ENCODE measurements around the gene ELK3. TPM values are rescaled to one million over a fixed set of nuclear protein-coding genes. Genes with fewer than 3 reads are reported as not detected.

ELK3 gene
- total RNA-seq, 2 donors from 2014 or later = 15.1 to 16.3 TPM

DNA sequence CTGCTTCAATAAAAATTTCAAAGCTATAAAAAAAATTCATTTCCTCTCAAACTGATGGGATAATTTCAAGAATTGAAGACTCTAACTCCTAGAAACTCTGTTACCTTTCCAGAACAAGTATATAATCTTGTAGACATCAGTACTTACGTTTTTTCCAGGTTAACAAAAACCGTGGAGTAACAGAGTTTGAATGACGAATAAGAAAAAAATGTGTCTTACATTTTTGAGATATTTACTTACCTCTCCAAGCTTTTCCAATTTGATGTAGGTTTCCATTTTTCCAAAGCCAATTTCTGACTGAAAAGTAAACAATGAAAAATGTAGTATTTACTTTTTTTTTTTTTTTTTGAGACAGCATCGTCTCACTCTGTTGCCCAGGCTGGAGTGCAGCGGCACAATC lies 105.9 kb downstream of the ELK3 start:
- DNase-seq (ENCODE audit: low spot score) = no peak
- H3K36me3 ChIP-seq = no peaks in the 10 kb centered on the region

GRCh38 chr12:96301732-96302131 lies 107.6 kb downstream of the ELK3 start:
- Histone ChIP-seq H3K9me3 (no peaks in the 10 kb centered on the region), H3K27ac (no peak overlapping the region), H3K36me3 (no peaks in the 10 kb centered on the region), H3K27me3 (no peaks in the 10 kb centered on the region), H3K4me1 (peaks cover 0 to 3% of the 10 kb centered on the region in 2 donors), H3K4me3 (no peak overlapping the region)
- TF ChIP-seq CTCF (IDR thresholded peaks at IDR 0.05) = no peak
- DNase-seq (ENCODE audit: low spot score) = no peak

More for the DNA sequence above, 105.9 kb downstream of the ELK3 start:
- no peaks in the 10 kb centered on the region for H3K9me3 ChIP-seq
- no peak for TF ChIP-seq CTCF (IDR thresholded peaks at IDR 0.05)
- H3K4me3 ChIP-seq = no peak overlapping the region
- peaks cover 0 to 3% of the 10 kb centered on the region in 2 donors for H3K4me1 ChIP-seq
- H3K27me3 ChIP-seq = no peaks in the 10 kb centered on the region
- no peak overlapping the region for H3K27ac ChIP-seq

DNA sequence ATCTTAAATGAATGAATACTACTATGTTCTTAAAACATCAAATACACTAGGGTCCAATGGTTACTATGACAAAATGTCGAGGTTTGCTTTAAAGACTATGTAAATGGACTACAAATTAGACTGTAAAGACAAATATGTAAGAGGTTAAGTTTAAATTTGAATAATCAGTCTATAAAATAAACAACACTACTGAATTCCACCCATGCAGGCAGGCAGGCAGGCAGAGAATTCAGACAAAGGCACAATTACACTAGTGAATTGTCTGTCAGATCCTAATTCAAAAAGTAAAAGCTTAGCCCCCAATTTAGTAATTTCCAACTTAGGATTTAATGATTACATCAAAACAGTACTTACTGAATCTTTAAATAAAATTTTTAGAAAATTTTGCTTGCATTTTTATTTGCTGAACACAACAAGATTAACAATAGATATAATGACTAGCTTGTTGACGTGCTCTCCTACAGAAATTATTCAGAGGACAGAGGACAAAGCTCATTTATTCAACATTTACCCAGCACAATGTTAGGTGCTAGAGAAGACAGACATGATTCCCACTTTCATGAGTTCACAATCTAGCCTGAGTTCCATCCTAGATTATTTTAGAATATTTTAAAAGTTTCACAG lies 108.6 kb downstream of the ELK3 start:
- Histone ChIP-seq H3K36me3 (no peaks in the 10 kb centered on the region), H3K4me3 (no peak overlapping the region), H3K4me1 (peaks cover 0 to 3% of the 10 kb centered on the region in 2 donors), H3K27me3 (no peaks in the 10 kb centered on the region), H3K9me3 (no peaks in the 10 kb centered on the region), H3K27ac (no peak overlapping the region)
- no peak for DNase-seq (ENCODE audit: low spot score)
- no peak for TF ChIP-seq CTCF (IDR thresholded peaks at IDR 0.05)

DNA sequence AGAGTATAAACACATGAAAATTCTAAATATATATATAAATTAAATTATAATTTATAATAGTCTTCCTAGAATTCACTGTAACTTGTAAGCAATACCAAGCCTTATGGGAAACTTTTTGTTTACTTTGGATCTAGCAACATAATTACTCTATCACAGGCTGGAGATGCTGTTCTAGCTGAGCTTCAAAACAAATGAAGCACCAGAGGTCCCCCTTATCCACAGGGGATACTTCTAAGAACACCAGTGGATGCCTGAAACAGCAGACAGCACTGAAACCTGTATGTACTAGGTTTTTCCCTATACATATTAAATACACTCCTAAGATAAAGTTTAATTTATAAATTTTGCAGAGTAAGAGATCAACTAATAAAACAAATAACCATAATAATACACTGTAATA lies 109.5 kb downstream of the ELK3 start:
- peak in 1 of 2 donors; percentile 23 for TF ChIP-seq CTCF (IDR thresholded peaks at IDR 0.05)
- no peak overlapping the region for H3K27ac ChIP-seq
- peaks cover 0 to 3% of the 10 kb centered on the region in 2 donors for H3K4me1 ChIP-seq

DNA sequence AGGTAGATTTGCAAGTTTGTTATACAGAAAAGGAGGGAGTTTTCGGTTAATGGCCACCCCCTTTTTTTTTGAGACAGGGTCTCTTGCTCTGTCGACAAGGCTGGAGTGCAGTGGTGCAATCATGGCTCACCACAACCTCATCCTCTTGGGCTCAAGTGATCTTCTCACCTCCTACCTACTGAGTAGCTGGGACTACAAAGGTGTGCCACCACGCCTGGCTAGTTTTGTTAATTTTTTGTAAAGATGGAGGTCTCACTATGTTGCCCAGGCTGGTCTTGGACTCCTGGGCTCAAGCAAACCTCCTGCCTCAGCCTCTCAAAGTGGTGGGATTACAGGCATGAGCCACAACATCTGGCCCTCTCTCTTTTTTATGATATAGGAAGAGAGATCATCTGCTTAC lies 111.5 kb downstream of the ELK3 start:
- H3K4me1 ChIP-seq = peaks cover 0 to 3% of the 10 kb centered on the region in 2 donors
- H3K36me3 ChIP-seq = no peaks in the 10 kb centered on the region
- H3K9me3 ChIP-seq = no peaks in the 10 kb centered on the region
- no peak for TF ChIP-seq CTCF (IDR thresholded peaks at IDR 0.05)
- no peaks in the 10 kb centered on the region for H3K27me3 ChIP-seq
- no peak overlapping the region for H3K27ac ChIP-seq
- H3K4me3 ChIP-seq = no peak overlapping the region
- DNase-seq (ENCODE audit: low spot score) = no peak

More for the DNA sequence above, 109.5 kb downstream of the ELK3 start:
- Histone ChIP-seq H3K4me3 (no peak overlapping the region), H3K9me3 (no peaks in the 10 kb centered on the region), H3K27me3 (no peaks in the 10 kb centered on the region), H3K36me3 (no peaks in the 10 kb centered on the region)
- DNase-seq (ENCODE audit: low spot score) = no peak

- no peak overlapping the region for H3K4me3 ChIP-seq
- no peak overlapping the region for H3K27ac ChIP-seq
- no peaks in the 10 kb centered on the region for H3K27me3 ChIP-seq
- TF ChIP-seq CTCF (IDR thresholded peaks at IDR 0.05) = no peak
- no peaks in the 10 kb centered on the region for H3K4me1 ChIP-seq
- H3K9me3 ChIP-seq = no peaks in the 10 kb centered on the region
- no peak for DNase-seq (ENCODE audit: low spot score)
- H3K36me3 ChIP-seq = peaks cover 4% of the 10 kb centered on the region
Observed at GRCh38 chr12:96308881-96309280, 114.7 kb downstream of the ELK3 start.

Data from right atrium auricular region (tissue), 2 donors.